Karpas-422 (cell line): ENCODE measurements around the gene CYP27A1. TPM values are rescaled to one million over a fixed set of nuclear protein-coding genes. Genes with fewer than 3 reads are reported as not detected.

Experiments used
- DNase-seq: peaks from one replicate; pipeline ENCODE4 v3.0.0-alpha.2; 2015
- H2AFZ ChIP-seq: fragments of 200-600 bp; sonication (generic); 2 replicates; pipeline ENCODE4 v1.6.1; 2014; ENCODE audit warnings: antibody characterized with exemption, low read length, mixed read lengths
- H3K27ac ChIP-seq: fragments of 200-600 bp; sonication (generic); 2 replicates; pipeline ENCODE4 v1.5.1; 2014; ENCODE audit warnings: mild to moderate bottlenecking, low read length, moderate library complexity
- H3K27me3 ChIP-seq: fragments of 200-600 bp; sonication (generic); 2 replicates; pipeline ENCODE4 v1.6.1; 2014; ENCODE audit warnings: low read length, mixed read lengths
- H3K36me3 ChIP-seq: fragments of 200-600 bp; sonication (generic); 2 replicates; pipeline ENCODE4 v1.6.1; 2014; ENCODE audit warnings: low read length, mixed read lengths; ENCODE audit not compliant: insufficient read depth
- H3K4me1 ChIP-seq: fragments of 200-600 bp; sonication (generic); 2 replicates; pipeline ENCODE4 v1.6.1; 2014; ENCODE audit warnings: mild to moderate bottlenecking, low read length, mixed read lengths
- H3K4me2 ChIP-seq: fragments of 200-600 bp; sonication (generic); 2 replicates; pipeline ENCODE4 v1.6.1; 2014; ENCODE audit warnings: low read length, low read depth, mild to moderate bottlenecking; ENCODE audit not compliant: poor library complexity, severe bottlenecking
- H3K4me3 ChIP-seq: fragments of 200-600 bp; sonication (generic); 2 replicates; pipeline ENCODE4 v1.5.1; 2014; ENCODE audit warnings: mild to moderate bottlenecking, antibody characterized with exemption, low read length, mixed read lengths
- H3K79me2 ChIP-seq: fragments of 200-600 bp; sonication (generic); 2 replicates; pipeline ENCODE4 v1.6.1; 2014; ENCODE audit warnings: mild to moderate bottlenecking, low read length, mixed read lengths
- H3K9ac ChIP-seq: fragments of 200-600 bp; sonication (generic); 2 replicates; pipeline ENCODE4 v1.6.0; 2014; ENCODE audit warnings: low read length
- H3K9me2 ChIP-seq: fragments of 200-600 bp; sonication (generic), shearing (Covaris generic); replicated peaks from 2 replicates; pipeline ENCODE4 v1.6.0; 2014; ENCODE audit warnings: mild to moderate bottlenecking, low read length, moderate library complexity; ENCODE audit not compliant: insufficient read depth
- H3K9me3 ChIP-seq: fragments of 300-700, 200-600 bp; sonication (generic); 2 replicates; pipeline ENCODE4 v1.6.1; 2014; ENCODE audit warnings: low read length, mixed read lengths
- H4K20me1 ChIP-seq: fragments of 200-600 bp; sonication (generic); 2 replicates; pipeline ENCODE4 v1.6.1; 2014; ENCODE audit warnings: mild to moderate bottlenecking, antibody characterized with exemption, low read length, low read depth; ENCODE audit not compliant: insufficient read depth
- total RNA-seq: library from RNA; depleted of rRNA; stranded (reverse); fragments of >200 nt; shearing (Covaris generic); gene quantifications from 2 replicates; pipeline ENCODE4 v1.2.3, GENCODE V29; 2014; ENCODE audit warnings: low replicate concordance

Gene CYP27A1
- total RNA-seq, 1 experiment from 2014 or later, result not detected

DNA sequence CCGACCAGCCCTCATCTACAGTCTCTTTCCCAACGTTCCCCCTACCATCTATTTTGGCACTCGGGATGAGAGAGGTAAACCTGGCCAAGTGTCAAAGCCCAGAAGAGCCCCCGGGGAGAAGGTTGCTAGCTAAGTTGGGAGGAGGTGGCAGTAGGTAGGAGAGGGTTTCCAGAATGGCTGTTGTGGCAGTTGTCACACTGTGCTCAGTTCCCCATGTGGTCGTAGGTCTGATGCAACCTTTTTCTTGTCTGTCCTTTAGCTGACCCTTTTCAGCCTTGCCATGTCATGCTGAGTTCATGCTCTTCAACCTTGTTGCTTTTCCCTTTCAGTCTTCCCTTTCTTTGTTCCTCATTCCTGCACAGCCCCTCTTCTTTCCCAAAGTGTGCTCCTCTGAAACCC, 36.8 kb upstream of the CYP27A1 start:
- Histone ChIP-seq H3K27ac (no peak overlapping the region), H3K27me3 (no peaks in the 10 kb centered on the region), H3K4me3 (no peak overlapping the region), H3K79me2 (0 out of 2 replicates have a peak, but pooled peaks cover 5% of the 10 kb centered on the region), H4K20me1 (no peaks in the 10 kb centered on the region), H3K9me2 (no peaks in the 10 kb centered on the region), H3K36me3 (peaks cover 32% of the 10 kb centered on the region; the same call in 1 of the 2 replicates), H3K4me1 (no peaks in the 10 kb centered on the region), H3K4me2 (no peak overlapping the region), H3K9ac (no peak overlapping the region), H3K9me3 (no peaks in the 10 kb centered on the region), H2AFZ (no peak overlapping the region)
- DNase-seq, result no peak

DNA sequence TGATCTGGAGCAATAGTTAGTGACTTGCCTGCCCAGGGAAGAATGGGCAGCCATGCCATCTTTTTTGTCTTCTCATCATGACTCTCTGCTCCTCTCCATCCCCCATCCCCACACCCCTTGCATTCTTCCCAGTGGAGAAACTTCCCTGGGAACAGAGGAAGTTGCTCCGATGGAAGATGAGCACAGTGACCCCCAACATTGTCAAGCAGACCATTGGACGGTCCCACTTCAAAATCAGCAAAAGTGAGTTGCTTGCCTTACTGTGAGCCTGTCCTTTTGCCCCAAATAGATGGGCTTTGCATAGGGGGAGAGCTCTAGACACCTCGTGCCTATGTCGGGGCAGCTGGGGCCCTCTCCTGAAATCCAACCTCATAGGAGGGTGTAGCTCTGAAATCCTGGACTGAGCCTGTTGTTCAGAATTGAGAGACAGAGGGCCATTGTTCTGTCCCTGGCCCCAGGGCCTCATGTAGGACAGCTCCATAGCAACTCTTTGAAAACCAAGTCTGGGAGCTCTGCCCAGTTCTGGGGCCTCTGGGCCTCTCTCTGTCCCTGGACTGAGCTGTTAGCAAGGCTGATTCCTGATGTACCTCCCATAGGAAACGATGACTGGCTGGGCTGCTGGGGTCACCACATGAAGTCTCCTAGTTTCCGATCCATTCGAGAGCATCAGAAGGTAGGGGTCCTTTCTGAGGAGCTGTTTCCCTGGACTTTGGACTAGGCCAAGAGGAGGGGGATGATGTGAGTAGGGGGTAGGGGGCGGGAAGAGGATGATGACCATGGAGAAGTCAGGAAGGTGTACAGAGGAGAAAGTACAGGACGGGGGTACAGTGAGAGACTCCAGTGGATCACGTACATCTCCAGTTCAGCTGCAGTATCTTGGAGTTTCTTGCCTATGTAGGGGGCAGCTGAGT, 36.1 kb upstream of the CYP27A1 start:
- no peaks in the 10 kb centered on the region for H3K9me3 ChIP-seq
- H3K36me3 ChIP-seq, result peaks cover 27% of the 10 kb centered on the region; the same call in 1 of the 2 replicates
- no peak overlapping the region for H3K9ac ChIP-seq
- H3K4me1 ChIP-seq, result no peaks in the 10 kb centered on the region
- no peak for DNase-seq
- H3K27ac ChIP-seq, result no peak overlapping the region
- no peaks in the 10 kb centered on the region for H4K20me1 ChIP-seq
- no peak overlapping the region for H3K4me2 ChIP-seq
- H3K79me2 ChIP-seq, result 0 out of 2 replicates have a peak, but pooled peaks cover 5% of the 10 kb centered on the region
- no peaks in the 10 kb centered on the region for H3K27me3 ChIP-seq
- H3K9me2 ChIP-seq, result no peaks in the 10 kb centered on the region
- H2AFZ ChIP-seq, result no peak overlapping the region
- H3K4me3 ChIP-seq, result no peak overlapping the region

DNA sequence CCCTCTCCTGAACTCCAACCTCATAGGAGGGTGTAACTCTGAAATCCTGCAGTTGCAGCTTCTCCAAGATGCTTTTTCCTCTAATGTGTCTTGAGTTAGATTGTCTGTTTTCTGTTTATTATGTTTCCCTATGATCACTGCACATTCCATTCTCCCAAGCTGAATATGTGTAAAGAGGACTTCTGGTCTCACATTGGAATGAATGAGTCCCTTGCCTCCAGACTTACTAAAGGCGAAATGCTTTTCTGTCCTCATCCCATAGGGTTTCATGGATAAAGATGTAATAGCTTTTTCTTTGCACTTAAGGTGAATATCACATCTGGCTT, 35.5 kb upstream of the CYP27A1 start:
- no peak overlapping the region for H3K4me2 ChIP-seq
- no peaks in the 10 kb centered on the region for H3K9me2 ChIP-seq

DNA sequence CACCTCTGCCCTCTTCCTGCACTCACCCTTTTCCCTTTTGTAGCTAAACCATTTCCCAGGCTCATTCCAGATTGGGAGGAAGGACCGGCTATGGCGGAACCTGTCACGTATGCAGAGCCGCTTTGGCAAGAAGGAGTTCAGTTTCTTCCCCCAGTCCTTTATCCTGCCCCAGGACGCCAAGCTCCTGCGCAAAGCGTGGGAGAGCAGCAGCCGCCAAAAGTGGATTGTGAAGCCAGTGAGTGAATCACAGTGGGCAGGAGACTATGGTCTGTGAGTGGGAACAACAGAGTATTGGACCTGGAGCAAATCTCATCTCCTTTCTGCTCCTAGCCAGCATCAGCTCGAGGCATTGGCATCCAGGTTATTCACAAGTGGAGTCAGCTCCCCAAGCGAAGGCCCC, 35.0 kb upstream of the CYP27A1 start:
- H3K79me2 ChIP-seq, result no peaks in the 10 kb centered on the region
- H4K20me1 ChIP-seq, result no peaks in the 10 kb centered on the region
- H3K27ac ChIP-seq, result no peak overlapping the region
- no peak overlapping the region for H3K4me2 ChIP-seq
- H3K4me1 ChIP-seq, result no peaks in the 10 kb centered on the region
- H3K9me3 ChIP-seq, result no peaks in the 10 kb centered on the region
- H3K27me3 ChIP-seq, result no peaks in the 10 kb centered on the region
- no peak for DNase-seq
- no peak overlapping the region for H3K9ac ChIP-seq
- H3K4me3 ChIP-seq, result no peak overlapping the region
- no peaks in the 10 kb centered on the region for H3K9me2 ChIP-seq
- H3K36me3 ChIP-seq, result peaks cover 21% of the 10 kb centered on the region; the same call in 1 of the 2 replicates
- H2AFZ ChIP-seq, result no peak overlapping the region

More for the DNA sequence above, 35.5 kb upstream of the CYP27A1 start:
- Histone ChIP-seq H3K9ac (no peak overlapping the region), H3K4me3 (no peak overlapping the region), H3K36me3 (peaks cover 23% of the 10 kb centered on the region; the same call in 1 of the 2 replicates), H3K27me3 (no peaks in the 10 kb centered on the region), H2AFZ (no peak overlapping the region), H4K20me1 (no peaks in the 10 kb centered on the region), H3K79me2 (0 out of 2 replicates have a peak, but pooled peaks cover 2% of the 10 kb centered on the region), H3K9me3 (no peaks in the 10 kb centered on the region), H3K4me1 (no peaks in the 10 kb centered on the region), H3K27ac (no peak overlapping the region)
- no peak for DNase-seq

DNA sequence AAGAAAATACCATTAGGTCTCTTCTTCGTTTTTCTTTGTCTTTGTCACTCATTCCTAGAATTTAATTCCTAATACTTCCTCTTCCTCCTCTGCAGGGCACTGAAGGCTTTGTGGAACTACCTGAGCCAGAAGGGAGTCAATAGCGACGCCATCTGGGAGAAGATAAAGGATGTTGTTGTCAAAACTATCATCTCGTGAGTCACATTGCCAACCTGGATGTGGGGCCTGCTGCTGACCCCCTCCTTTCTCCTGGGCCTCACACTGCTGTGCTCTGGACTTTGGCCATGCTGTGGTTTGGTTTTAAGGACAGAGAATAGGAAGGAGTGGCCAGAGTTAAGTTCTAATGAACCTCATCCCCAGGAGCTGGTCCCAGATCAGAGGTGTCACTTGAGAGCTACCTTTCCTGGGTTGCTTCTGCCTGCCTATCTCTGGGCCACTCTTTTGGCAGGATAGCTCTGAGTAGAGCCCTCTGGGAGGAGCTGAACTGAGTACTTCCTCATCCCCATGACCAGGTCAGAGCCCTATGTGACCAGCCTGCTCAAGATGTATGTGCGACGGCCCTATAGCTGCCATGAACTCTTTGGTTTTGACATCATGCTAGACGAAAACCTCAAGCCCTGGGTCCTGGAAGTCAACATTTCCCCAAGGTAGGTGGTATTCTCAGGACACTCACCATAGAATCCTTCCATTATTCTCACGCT, 33.1 kb upstream of the CYP27A1 start:
- Histone ChIP-seq H3K79me2 (no peaks in the 10 kb centered on the region), H4K20me1 (no peaks in the 10 kb centered on the region), H2AFZ (no peak overlapping the region), H3K36me3 (peaks cover 33% of the 10 kb centered on the region), H3K9ac (no peak overlapping the region), H3K9me3 (no peaks in the 10 kb centered on the region), H3K27ac (no peak overlapping the region), H3K4me3 (no peak overlapping the region), H3K27me3 (no peaks in the 10 kb centered on the region), H3K9me2 (no peaks in the 10 kb centered on the region), H3K4me1 (no peaks in the 10 kb centered on the region), H3K4me2 (no peak overlapping the region)
- no peak for DNase-seq

DNA sequence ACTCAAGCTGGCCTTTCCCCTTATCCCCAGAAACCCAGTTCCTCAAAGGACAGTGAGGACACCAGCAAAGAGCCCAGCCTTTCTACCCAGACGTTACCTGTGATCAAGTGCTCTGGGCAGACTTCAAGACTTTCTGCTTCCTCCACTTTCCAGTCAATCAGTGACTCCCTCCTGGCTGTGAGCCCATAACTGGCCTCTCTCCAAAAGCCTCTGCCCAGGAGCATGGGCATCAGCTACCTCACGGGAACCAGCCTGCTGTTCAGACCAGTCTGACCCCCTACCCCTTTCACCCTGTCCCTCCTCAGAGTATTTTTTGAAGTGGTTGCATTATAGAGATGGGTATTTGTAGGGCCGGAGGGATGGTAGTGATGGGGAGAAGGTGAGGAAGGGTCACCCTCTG, 27.7 kb upstream of the CYP27A1 start:
- H3K4me2 ChIP-seq, result no peak overlapping the region
- H3K4me1 ChIP-seq, result no peaks in the 10 kb centered on the region
- no peaks in the 10 kb centered on the region for H3K9me3 ChIP-seq
- H2AFZ ChIP-seq, result no peak overlapping the region
- no peak overlapping the region for H3K4me3 ChIP-seq
- H3K79me2 ChIP-seq, result no peaks in the 10 kb centered on the region
- DNase-seq, result no peak
- no peaks in the 10 kb centered on the region for H3K27me3 ChIP-seq
- no peak overlapping the region for H3K9ac ChIP-seq
- H3K27ac ChIP-seq, result no peak overlapping the region
- H3K9me2 ChIP-seq, result no peaks in the 10 kb centered on the region
- H4K20me1 ChIP-seq, result no peaks in the 10 kb centered on the region
- peaks cover 52% of the 10 kb centered on the region for H3K36me3 ChIP-seq

DNA sequence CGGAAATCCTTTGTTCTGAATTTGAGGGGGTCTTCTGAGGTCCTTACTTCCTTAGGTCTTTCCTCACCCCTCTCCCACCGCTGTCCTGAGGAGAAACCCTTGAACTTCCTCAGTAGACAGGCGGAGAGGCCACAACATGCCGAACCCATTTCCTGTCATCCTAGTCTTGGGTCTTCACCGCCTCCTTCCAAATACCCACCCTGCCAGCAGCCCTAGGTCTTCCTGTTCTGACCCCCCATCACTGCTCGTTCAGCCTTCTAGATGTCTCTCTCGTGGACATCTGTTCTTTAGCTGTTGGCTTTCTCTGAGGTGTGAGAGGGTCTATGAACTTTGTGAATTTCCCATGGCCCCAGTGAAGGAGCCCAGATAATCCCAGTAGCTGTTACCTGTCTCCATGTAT, 27.2 kb upstream of the CYP27A1 start:
- H3K9ac ChIP-seq, result no peak overlapping the region
- H3K4me2 ChIP-seq, result no peak overlapping the region
- no peak overlapping the region for H3K27ac ChIP-seq

DNA sequence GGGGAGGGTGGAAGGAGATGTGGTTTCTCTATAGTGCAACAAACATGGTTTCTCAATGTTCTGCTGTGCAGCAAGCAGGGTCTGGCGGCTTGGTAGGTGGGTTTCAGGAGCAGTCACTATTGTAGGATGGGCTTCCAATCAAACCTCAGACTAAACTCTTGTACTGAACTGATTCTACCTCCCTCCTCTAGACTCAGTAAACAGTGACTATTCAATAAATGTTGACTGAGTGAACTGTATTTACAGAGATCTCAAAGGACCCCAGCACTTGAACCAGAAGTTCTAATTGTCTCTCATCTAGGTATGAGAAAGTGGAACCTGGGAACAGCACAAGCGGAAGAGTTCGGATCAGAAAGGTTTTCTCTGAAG, 26.8 kb upstream of the CYP27A1 start:
- H3K9me2 ChIP-seq, result no peaks in the 10 kb centered on the region
- no peaks in the 10 kb centered on the region for H3K4me1 ChIP-seq
- no peak overlapping the region for H3K4me3 ChIP-seq
- H3K27me3 ChIP-seq, result no peaks in the 10 kb centered on the region
- DNase-seq, result no peak
- no peak overlapping the region for H3K4me2 ChIP-seq
- H2AFZ ChIP-seq, result no peak overlapping the region
- no peak overlapping the region for H3K9ac ChIP-seq
- no peaks in the 10 kb centered on the region for H4K20me1 ChIP-seq
- H3K9me3 ChIP-seq, result no peaks in the 10 kb centered on the region
- peaks cover 52% of the 10 kb centered on the region for H3K36me3 ChIP-seq
- H3K79me2 ChIP-seq, result no peaks in the 10 kb centered on the region
- no peak overlapping the region for H3K27ac ChIP-seq

More for the DNA sequence above, 27.2 kb upstream of the CYP27A1 start:
- peaks cover 52% of the 10 kb centered on the region for H3K36me3 ChIP-seq
- H3K4me3 ChIP-seq, result no peak overlapping the region
- DNase-seq, result no peak
- no peaks in the 10 kb centered on the region for H4K20me1 ChIP-seq
- no peaks in the 10 kb centered on the region for H3K4me1 ChIP-seq
- H3K79me2 ChIP-seq, result no peaks in the 10 kb centered on the region
- H3K9me3 ChIP-seq, result no peaks in the 10 kb centered on the region
- no peaks in the 10 kb centered on the region for H3K9me2 ChIP-seq
- H2AFZ ChIP-seq, result no peak overlapping the region
- H3K27me3 ChIP-seq, result no peaks in the 10 kb centered on the region
